A549 (cell line): ENCODE measurements around the gene THEM5. TPM values are rescaled to one million over a fixed set of nuclear protein-coding genes. Genes with fewer than 3 reads are reported as not detected.

Source experiments
- ATAC-seq, 2 experiments: fragments of 200-7000 bp in 1 of 2; fragments of >200 bp in 1 of 2; cut with Nextera tagmentation in 1 of 2; cut with Tn5 transposase in 1 of 2; 3 replicates each; pipeline versions ENCODE4 v1.8.0 to v1.9.1; 2018 to 2020; ENCODE audit warnings: mild to moderate bottlenecking in 1 of 2, moderate library complexity in 1 of 2
- CTCF ChIA-PET: fragments of 300-600 bp; sonication (Branson Sonifier 250); formaldehyde crosslinking; extraction: SDS; loops from one replicate; lab custom pipeline; 2021; ENCODE audit warnings: antibody characterized with exemption, inconsistent platforms; lab: Yijun Ruan, JAX
- POLR2A ChIA-PET: fragments of 350-600 bp; formaldehyde crosslinking; extraction: SDS; loops from one replicate; lab custom pipeline; 2021; ENCODE audit warnings: antibody characterized with exemption, inconsistent platforms; lab: Yijun Ruan, JAX
- DNase-seq, 2 experiments: peaks; one replicate each; pipeline versions ENCODE4 v3.0.0 to v3.0.0-alpha.2; 2011 to 2016; ENCODE audit warnings: low read depth in 1 of 2, low spot score in 1 of 2
- FAIRE-seq: peaks from 2 replicates; lab custom pipeline; 2011; peaks lifted over from hg19 to GRCh38; lab: Jason Lieb, UNC
- H3K27ac ChIP-seq, 2 experiments: fragments of >200 bp; sonication (Bioruptor Twin); formaldehyde crosslinking; 3 replicates each; pipeline ENCODE4 v1.5.1; 2016 to 2017
- H3K4me1 ChIP-seq: fragments of >200 bp; sonication (Bioruptor Twin); formaldehyde crosslinking; 3 replicates; pipeline ENCODE4 v1.6.1; 2016
- H3K4me2 ChIP-seq: fragments of >200 bp; sonication (Bioruptor Twin); formaldehyde crosslinking; 3 replicates; pipeline ENCODE4 v1.6.1; 2016
- H3K4me3 ChIP-seq: fragments of >200 bp; sonication (Bioruptor Twin); formaldehyde crosslinking; 3 replicates; pipeline ENCODE4 v1.5.1; 2016
- H3K9me3 ChIP-seq: fragments of >200 bp; sonication (Bioruptor Twin); formaldehyde crosslinking; 3 replicates; pipeline ENCODE4 v1.6.1; 2016
- ESRRA ChIP-seq: fragments of 150-350 bp; IDR thresholded peaks from 2 replicates; pipeline ENCODE4 v1.6.1; 2014; ENCODE audit warnings: mild to moderate bottlenecking, low read length, borderline replicate concordance
- GATA3 ChIP-seq: IDR thresholded peaks from 2 replicates; pipeline ENCODE4 v1.6.1; 2012; ENCODE audit warnings: borderline replicate concordance
- HDAC2 ChIP-seq: fragments of 200-600 bp; sonication (generic); IDR thresholded peaks from 2 replicates; pipeline ENCODE4 v1.6.1; 2016
- HEYL ChIP-seq: fragments of 250-450 bp; sonication (Bioruptor Pico); IDR thresholded peaks from 2 replicates; pipeline ENCODE4 v1.8.0; 2021; ENCODE audit warnings: mild to moderate bottlenecking, moderate library complexity
- HOXA7 ChIP-seq: fragments of 250-450 bp; sonication (Bioruptor Pico); IDR thresholded peaks from 2 replicates; pipeline ENCODE4 v1.5.0; 2020; ENCODE audit warnings: mild to moderate bottlenecking, moderate library complexity
- MAX ChIP-seq: IDR thresholded peaks from 2 replicates; pipeline ENCODE4 v1.6.1; 2012
- MAZ ChIP-seq: fragments of 150-350 bp; IDR thresholded peaks from 2 replicates; pipeline ENCODE4 v1.6.1; 2014; ENCODE audit warnings: antibody characterized with exemption, low read depth, low read length, borderline replicate concordance
- NR3C1 ChIP-seq: fragments of >200 bp; sonication (Bioruptor Twin); formaldehyde crosslinking; IDR thresholded peaks from 3 replicates; pipeline ENCODE4 v1.6.1; 2017
- RFX5 ChIP-seq: fragments of 450-650 bp; IDR thresholded peaks from 2 replicates; pipeline ENCODE4 v1.7.1; 2014; ENCODE audit warnings: antibody characterized with exemption, mild to moderate bottlenecking, moderate library complexity
- SMC3 ChIP-seq: fragments of >200 bp; sonication (Bioruptor Twin); formaldehyde crosslinking; IDR thresholded peaks from 3 replicates; pipeline ENCODE4 v1.6.1; 2018; ENCODE audit warnings: inconsistent platforms
- TP53 ChIP-seq: fragments of 250-450 bp; sonication (Bioruptor Pico); IDR thresholded peaks from 2 replicates; pipeline ENCODE4 v1.5.0; 2021; ENCODE audit warnings: mild to moderate bottlenecking, moderate library complexity
- WGBS: methylation state at CpG from one replicate; pipeline ENCODE4 v1.1.6; 2017; ENCODE audit errors: missing lambda C conversion rate; 5-methylcytosine and 5-hydroxymethylcytosine counted together
- polyA plus RNA-seq, 4 experiments: library from polyadenylated mRNA; depleted of rRNA in 3 of 4; stranded (reverse); fragments of >200 nt; fragmentation: RNase III in 1 of 4; extraction: RNeasy Plus Mini Kit Qiagen cat#74134 plus additional on column Dnase treatment in 1 of 4; gene quantifications; 2 replicates in 3 of 4; 3 replicates in 1 of 4; pipeline ENCODE4 v1.2.3, GENCODE V29; 2011 to 2017
- small RNA-seq, 6 experiments: library from RNA; depleted of rRNA; stranded (forward); fragments of <200 nt; gene quantifications; one replicate each; pipeline ENCODE3, GENCODE V24; 2012
- TF ChIP-seq, protein P1 (sequence below): fragments of 200-600 bp; sonication (generic); IDR thresholded peaks from 2 replicates; pipeline ENCODE4 v1.6.1; 2016; ENCODE audit warnings: antibody characterized with exemption, mild to moderate bottlenecking, moderate library complexity
- TF ChIP-seq, protein P2 (sequence below): IDR thresholded peaks from 2 replicates; pipeline ENCODE4 v1.6.1; 2012; ENCODE audit warnings: low read depth, borderline replicate concordance
- TF ChIP-seq, protein P3 (sequence below): fragments of 450-650 bp; IDR thresholded peaks from 2 replicates; pipeline ENCODE4 v1.6.1; 2014; ENCODE audit warnings: antibody characterized with exemption

THEM5 gene
- polyA plus RNA-seq, 2 of the 4 experiments (the other 2 are of a cell fraction) = not detected

- TF ChIP-seq, protein P1, sequence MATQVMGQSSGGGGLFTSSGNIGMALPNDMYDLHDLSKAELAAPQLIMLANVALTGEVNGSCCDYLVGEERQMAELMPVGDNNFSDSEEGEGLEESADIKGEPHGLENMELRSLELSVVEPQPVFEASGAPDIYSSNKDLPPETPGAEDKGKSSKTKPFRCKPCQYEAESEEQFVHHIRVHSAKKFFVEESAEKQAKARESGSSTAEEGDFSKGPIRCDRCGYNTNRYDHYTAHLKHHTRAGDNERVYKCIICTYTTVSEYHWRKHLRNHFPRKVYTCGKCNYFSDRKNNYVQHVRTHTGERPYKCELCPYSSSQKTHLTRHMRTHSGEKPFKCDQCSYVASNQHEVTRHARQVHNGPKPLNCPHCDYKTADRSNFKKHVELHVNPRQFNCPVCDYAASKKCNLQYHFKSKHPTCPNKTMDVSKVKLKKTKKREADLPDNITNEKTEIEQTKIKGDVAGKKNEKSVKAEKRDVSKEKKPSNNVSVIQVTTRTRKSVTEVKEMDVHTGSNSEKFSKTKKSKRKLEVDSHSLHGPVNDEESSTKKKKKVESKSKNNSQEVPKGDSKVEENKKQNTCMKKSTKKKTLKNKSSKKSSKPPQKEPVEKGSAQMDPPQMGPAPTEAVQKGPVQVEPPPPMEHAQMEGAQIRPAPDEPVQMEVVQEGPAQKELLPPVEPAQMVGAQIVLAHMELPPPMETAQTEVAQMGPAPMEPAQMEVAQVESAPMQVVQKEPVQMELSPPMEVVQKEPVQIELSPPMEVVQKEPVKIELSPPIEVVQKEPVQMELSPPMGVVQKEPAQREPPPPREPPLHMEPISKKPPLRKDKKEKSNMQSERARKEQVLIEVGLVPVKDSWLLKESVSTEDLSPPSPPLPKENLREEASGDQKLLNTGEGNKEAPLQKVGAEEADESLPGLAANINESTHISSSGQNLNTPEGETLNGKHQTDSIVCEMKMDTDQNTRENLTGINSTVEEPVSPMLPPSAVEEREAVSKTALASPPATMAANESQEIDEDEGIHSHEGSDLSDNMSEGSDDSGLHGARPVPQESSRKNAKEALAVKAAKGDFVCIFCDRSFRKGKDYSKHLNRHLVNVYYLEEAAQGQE = no peak
- TF ChIP-seq, protein P2, sequence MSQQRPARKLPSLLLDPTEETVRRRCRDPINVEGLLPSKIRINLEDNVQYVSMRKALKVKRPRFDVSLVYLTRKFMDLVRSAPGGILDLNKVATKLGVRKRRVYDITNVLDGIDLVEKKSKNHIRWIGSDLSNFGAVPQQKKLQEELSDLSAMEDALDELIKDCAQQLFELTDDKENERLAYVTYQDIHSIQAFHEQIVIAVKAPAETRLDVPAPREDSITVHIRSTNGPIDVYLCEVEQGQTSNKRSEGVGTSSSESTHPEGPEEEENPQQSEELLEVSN = no peak
- TF ChIP-seq, protein P3, sequence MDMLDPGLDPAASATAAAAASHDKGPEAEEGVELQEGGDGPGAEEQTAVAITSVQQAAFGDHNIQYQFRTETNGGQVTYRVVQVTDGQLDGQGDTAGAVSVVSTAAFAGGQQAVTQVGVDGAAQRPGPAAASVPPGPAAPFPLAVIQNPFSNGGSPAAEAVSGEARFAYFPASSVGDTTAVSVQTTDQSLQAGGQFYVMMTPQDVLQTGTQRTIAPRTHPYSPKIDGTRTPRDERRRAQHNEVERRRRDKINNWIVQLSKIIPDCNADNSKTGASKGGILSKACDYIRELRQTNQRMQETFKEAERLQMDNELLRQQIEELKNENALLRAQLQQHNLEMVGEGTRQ = no peak
- TF ChIP-seq HDAC2 = no peak
Observed at GRCh38 chr1:151800830-151801229, 52.7 kb downstream of the THEM5 start (continued).

GRCh38 chr1:151799179-151800022, 54.1 kb downstream of the THEM5 start:
- ChIA-PET CTCF (interaction anchor here (0.6 to 1.2 kb wide), 2 partner anchors 37 to 296 kb away, joined by 3 to 6 read pairs; no protein-coding TSS in a partner anchor), POLR2A (no interaction called here)
- no peaks in the 10 kb centered on the region for H3K9me3 ChIP-seq
- no peak overlapping the region for H3K4me3 ChIP-seq
- no peak overlapping the region for H3K27ac ChIP-seq
- DNase-seq = no peak
- H3K4me2 ChIP-seq = no peak overlapping the region
- no peaks in the 10 kb centered on the region for H3K4me1 ChIP-seq
- no peak for TF ChIP-seq ESRRA
- TF ChIP-seq, protein P3 = no peak
- TF ChIP-seq, protein P2 = no peak
- TF ChIP-seq TP53 (CRISPR knock-in tag) = no peak
- TF ChIP-seq, all 56 proteins: peak for 0
- FAIRE-seq (no peak), ATAC-seq (peak in 1 of 2 experiments; percentile 41; a peak in 2 of 6 replicates)
- 48% methylated on average over 9 of the region's 9 CpGs for WGBS

DNA sequence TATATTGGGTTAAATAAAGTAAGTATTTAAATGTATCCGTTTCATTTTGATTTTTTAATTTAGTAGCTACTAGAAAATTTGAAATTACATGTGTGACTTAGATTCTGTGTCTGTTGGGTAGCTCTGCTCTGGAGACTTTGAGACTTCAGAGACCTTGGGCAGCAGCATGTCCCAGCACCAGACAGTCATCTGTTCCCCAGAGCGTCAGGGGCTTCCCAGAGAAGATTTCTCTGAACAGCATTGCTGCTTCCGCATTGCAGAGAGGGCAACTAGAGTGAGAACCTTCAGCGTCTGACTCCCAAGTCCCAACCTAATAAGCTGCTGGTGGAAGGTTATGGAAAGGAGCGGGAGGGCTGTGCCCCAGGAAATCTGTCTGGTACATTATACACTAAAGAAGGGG, 54.9 kb downstream of the THEM5 start:
- 78% methylated on average over 5 of the region's 5 CpGs for WGBS
- POLR2A ChIA-PET = no interaction called here
- H3K4me1 ChIP-seq = no peaks in the 10 kb centered on the region
- no peak for ATAC-seq
- no peak for FAIRE-seq
- no peaks in the 10 kb centered on the region for H3K9me3 ChIP-seq
- TF ChIP-seq HEYL (CRISPR knock-in tag) (no peak), SMC3 (no peak), GATA3 (no peak), RFX5 (no peak), HOXA7 (no peak), MAZ (no peak), MAX (no peak), NR3C1 (no peak)
- no peak for DNase-seq
- no peak overlapping the region for H3K4me3 ChIP-seq
- H3K27ac ChIP-seq = no peak overlapping the region
- H3K4me2 ChIP-seq = no peak overlapping the region
- CTCF ChIA-PET = interaction anchor here (1.2 kb wide), 1 partner anchor 38 kb away, joined by 6 read pairs; no protein-coding TSS in a partner anchor

Small RNA genes within 50 kb of the gene (small RNA-seq; reads per million reads assigned to genes)
- 0 reads per million in 6 experiments for gene RF00019

Other genes starting within 250 kb of the THEM5 start
- gene SNX27, start 241.7 kb downstream of the THEM5 start, polyA plus RNA-seq (2011; rRNA removed) = 29.1 and 30.5 TPM in 2 replicates
- 11.0 to 13.6 TPM (median 12.8 TPM) in 3 replicates for gene SNX27, start 241.7 kb downstream of the THEM5 start, polyA plus RNA-seq (2017; fragmentation: RNase III; extraction: RNeasy Plus Mini Kit Qiagen cat#74134 plus additional on column Dnase treatment)
- not detected in 2 replicates for gene CELF3, start 136.9 kb downstream of the THEM5 start, polyA plus RNA-seq (2011; rRNA removed)
- not detected in 3 replicates for gene CELF3, start 136.9 kb downstream of the THEM5 start, polyA plus RNA-seq (2017; fragmentation: RNase III; extraction: RNeasy Plus Mini Kit Qiagen cat#74134 plus additional on column Dnase treatment)
- not detected in 2 replicates for gene RIIAD1, start 132.2 kb downstream of the THEM5 start, polyA plus RNA-seq (2011; rRNA removed)
- not detected in 3 replicates for gene RIIAD1, start 132.2 kb downstream of the THEM5 start, polyA plus RNA-seq (2017; fragmentation: RNase III; extraction: RNeasy Plus Mini Kit Qiagen cat#74134 plus additional on column Dnase treatment)
- gene MRPL9, start 90.2 kb downstream of the THEM5 start, polyA plus RNA-seq (2011; rRNA removed) = 120 and 146 TPM in 2 replicates
- gene MRPL9, start 90.2 kb downstream of the THEM5 start, polyA plus RNA-seq (2017; fragmentation: RNase III; extraction: RNeasy Plus Mini Kit Qiagen cat#74134 plus additional on column Dnase treatment) = 84.1 to 88.6 TPM (median 84.6 TPM) in 3 replicates
- gene TDRKH, start 63.2 kb downstream of the THEM5 start, polyA plus RNA-seq (2011; rRNA removed) = 7.7 and 10.2 TPM in 2 replicates
- gene TDRKH, start 63.2 kb downstream of the THEM5 start, polyA plus RNA-seq (2017; fragmentation: RNase III; extraction: RNeasy Plus Mini Kit Qiagen cat#74134 plus additional on column Dnase treatment) = 7.9 to 8.8 TPM (median 8.4 TPM) in 3 replicates
- gene LINGO4, start 48.3 kb downstream of the THEM5 start, polyA plus RNA-seq (2011; rRNA removed) = not detected in 2 replicates
- gene LINGO4, start 48.3 kb downstream of the THEM5 start, polyA plus RNA-seq (2017; fragmentation: RNase III; extraction: RNeasy Plus Mini Kit Qiagen cat#74134 plus additional on column Dnase treatment) = not detected in 3 replicates
- 0.24 and 0.25 TPM in 2 replicates for gene RORC, start 21.9 kb downstream of the THEM5 start, polyA plus RNA-seq (2011; rRNA removed)
- 0.06 TPM in 1 of 3 replicates, not detected in the others for gene RORC, start 21.9 kb downstream of the THEM5 start, polyA plus RNA-seq (2017; fragmentation: RNase III; extraction: RNeasy Plus Mini Kit Qiagen cat#74134 plus additional on column Dnase treatment)
- not detected in 2 replicates for gene C2CD4D, start 13.9 kb downstream of the THEM5 start, polyA plus RNA-seq (2011; rRNA removed)
- gene C2CD4D, start 13.9 kb downstream of the THEM5 start, polyA plus RNA-seq (2017; fragmentation: RNase III; extraction: RNeasy Plus Mini Kit Qiagen cat#74134 plus additional on column Dnase treatment) = not detected in 3 replicates
- gene THEM4, start 55.8 kb upstream of the THEM5 start, polyA plus RNA-seq (2011; rRNA removed) = 28.1 and 32.3 TPM in 2 replicates
- 16.6 to 19.6 TPM (median 19.0 TPM) in 3 replicates for gene THEM4, start 55.8 kb upstream of the THEM5 start, polyA plus RNA-seq (2017; fragmentation: RNase III; extraction: RNeasy Plus Mini Kit Qiagen cat#74134 plus additional on column Dnase treatment)
- gene S100A10, start 140.1 kb upstream of the THEM5 start, polyA plus RNA-seq (2011; rRNA removed) = 505 and 515 TPM in 2 replicates
- gene S100A10, start 140.1 kb upstream of the THEM5 start, polyA plus RNA-seq (2017; fragmentation: RNase III; extraction: RNeasy Plus Mini Kit Qiagen cat#74134 plus additional on column Dnase treatment) = 2,059 to 2,476 TPM (median 2,077 TPM) in 3 replicates
- gene S100A11, start 183.3 kb upstream of the THEM5 start, polyA plus RNA-seq (2011; rRNA removed) = 671 and 1,155 TPM in 2 replicates
- 1,442 to 1,531 TPM (median 1,500 TPM) in 3 replicates for gene S100A11, start 183.3 kb upstream of the THEM5 start, polyA plus RNA-seq (2017; fragmentation: RNase III; extraction: RNeasy Plus Mini Kit Qiagen cat#74134 plus additional on column Dnase treatment)
- gene TCHHL1, start 235.4 kb upstream of the THEM5 start, polyA plus RNA-seq (2011; rRNA removed) = not detected in 2 replicates
- not detected in 3 replicates for gene TCHHL1, start 235.4 kb upstream of the THEM5 start, polyA plus RNA-seq (2017; fragmentation: RNase III; extraction: RNeasy Plus Mini Kit Qiagen cat#74134 plus additional on column Dnase treatment)